HG02938 (cell line): ENCODE measurements around the gene CDC42BPA.

Source experiments
- ATAC-seq: cut with Tn5 transposase; IDR thresholded peaks from one replicate; pipeline ENCODE4 v1.9.1; 2021; ENCODE audit warnings: mild to moderate bottlenecking, moderate library complexity; ENCODE audit not compliant: unreplicated experiment

Gene CDC42BPA

GRCh38 chr1:226951286-226952117, 366.8 kb downstream of the CDC42BPA start:
- no peak for ATAC-seq

GRCh38 chr1:226950871-226951270, 367.4 kb downstream of the CDC42BPA start:
- no peak for ATAC-seq

- ATAC-seq = no peak
Observed at GRCh38 chr1:226950316-226950715, 368.0 kb downstream of the CDC42BPA start.

GRCh38 chr1:226949401-226949800, 368.9 kb downstream of the CDC42BPA start:
- ATAC-seq = no peak

- ATAC-seq = no peak
Observed at GRCh38 chr1:226948996-226949395, 369.3 kb downstream of the CDC42BPA start.

- ATAC-seq = no peak
Observed at GRCh38 chr1:226948480-226948879, 369.8 kb downstream of the CDC42BPA start.

- ATAC-seq = no peak
Observed at GRCh38 chr1:226948051-226948450, 370.2 kb downstream of the CDC42BPA start.

- ATAC-seq = no peak
Observed at GRCh38 chr1:226946841-226947240, 371.5 kb downstream of the CDC42BPA start.

- no peak for ATAC-seq
Observed at GRCh38 chr1:226946285-226946684, 372.0 kb downstream of the CDC42BPA start.

- no peak for ATAC-seq
Observed at GRCh38 chr1:226945858-226946245, 372.4 kb downstream of the CDC42BPA start.

GRCh38 chr1:226945106-226945857, 373.0 kb downstream of the CDC42BPA start:
- ATAC-seq = no peak

- ATAC-seq = no peak
Observed at GRCh38 chr1:226943927-226944326, 374.4 kb downstream of the CDC42BPA start.

GRCh38 chr1:226943156-226943555, 375.1 kb downstream of the CDC42BPA start:
- ATAC-seq = no peak

GRCh38 chr1:226942392-226942791, 375.9 kb downstream of the CDC42BPA start:
- no peak for ATAC-seq

- no peak for ATAC-seq
Observed at GRCh38 chr1:226940806-226941067, 377.6 kb downstream of the CDC42BPA start.

GRCh38 chr1:226940029-226940805, 378.1 kb downstream of the CDC42BPA start, which contains the start of gene COQ8A:
Gene COQ8A (plus strand): TSS chr1:226940294. CDS start chr1:226961386, 21,092 bp downstream.
- peak; percentile 96 for ATAC-seq
